MCF 10A (cell line): ENCODE results near the gene LIPT1. TPM values are rescaled to one million over a fixed set of nuclear protein-coding genes. Genes with fewer than 3 reads are reported as not detected.
"Not testable (repeated sequence)": the region's sequence is repeated elsewhere in the genome, so short reads cannot be mapped to it uniquely, and the experiment has no call there.

Experiments used
- BruUV-seq: library from RNA; stranded (reverse); fragments of 400-500 nt; replicated peaks from 2 replicates; lab custom pipeline; 2021; lab: Mats Ljungman, UMichigan
- CTCF ChIA-PET: fragments of 300-600 bp; sonication (Branson Sonifier 250); formaldehyde crosslinking; extraction: SDS; loops from one replicate; lab custom pipeline; 2021; ENCODE audit warnings: antibody characterized with exemption, inconsistent platforms; lab: Yijun Ruan, JAX
- POLR2A ChIA-PET: fragments of 300-600, 350-650 bp; sonication (Branson Sonifier 250); formaldehyde crosslinking; extraction: SDS; loops from one replicate; lab custom pipeline; 2020; ENCODE audit warnings: antibody characterized with exemption, inconsistent platforms; lab: Yijun Ruan, JAX
- DNase-seq: peaks from one replicate; pipeline ENCODE4 v3.0.0-alpha.2; 2018; ENCODE audit not compliant: unreplicated experiment
- H3K27ac Mint-ChIP-seq: one replicate; pipeline ENCODE4 v1.8.0; 2022; ENCODE audit warnings: mild to moderate bottlenecking, low read depth, mixed read lengths; ENCODE audit not compliant: unreplicated experiment
- H3K27me3 Mint-ChIP-seq: one replicate; pipeline ENCODE4 v1.8.0; 2022; ENCODE audit warnings: mixed read lengths; ENCODE audit not compliant: insufficient read depth, unreplicated experiment
- H3K36me3 Mint-ChIP-seq: one replicate; pipeline ENCODE4 v1.8.0; 2022; ENCODE audit warnings: mild to moderate bottlenecking, moderate library complexity, mixed read lengths; ENCODE audit not compliant: insufficient read depth, unreplicated experiment
- H3K4me1 Mint-ChIP-seq: one replicate; pipeline ENCODE4 v1.8.0; 2022; ENCODE audit warnings: mixed read lengths; ENCODE audit not compliant: insufficient read depth, unreplicated experiment
- H3K4me3 Mint-ChIP-seq: one replicate; pipeline ENCODE4 v1.8.0; 2022; ENCODE audit warnings: mild to moderate bottlenecking, moderate library complexity, mixed read lengths; ENCODE audit not compliant: unreplicated experiment
- H3K9me3 Mint-ChIP-seq: one replicate; pipeline ENCODE4 v1.8.0; 2022; ENCODE audit warnings: mixed read lengths; ENCODE audit not compliant: unreplicated experiment
- intact Hi-C: fragments of 100-400 bp; cut with micrococcal nuclease; formaldehyde crosslinking; loops from 2 replicates; pipeline ENCODE4 v1.14.1; 2022
- total RNA-seq: library from RNA; stranded (reverse); gene quantifications from 2 replicates; pipeline ENCODE4 v1.2.3, GENCODE V29; 2022
- TF ChIP-seq, protein P1 (sequence below): fragments of 200-600 bp; IDR thresholded peaks from one replicate; pipeline ENCODE4 v1.8.0; 2022; ENCODE audit warnings: antibody characterized with exemption, mild to moderate bottlenecking; ENCODE audit not compliant: unreplicated experiment

LIPT1 gene
- total RNA-seq, 1 experiment from 2014 or later = 13.1 TPM

DNA sequence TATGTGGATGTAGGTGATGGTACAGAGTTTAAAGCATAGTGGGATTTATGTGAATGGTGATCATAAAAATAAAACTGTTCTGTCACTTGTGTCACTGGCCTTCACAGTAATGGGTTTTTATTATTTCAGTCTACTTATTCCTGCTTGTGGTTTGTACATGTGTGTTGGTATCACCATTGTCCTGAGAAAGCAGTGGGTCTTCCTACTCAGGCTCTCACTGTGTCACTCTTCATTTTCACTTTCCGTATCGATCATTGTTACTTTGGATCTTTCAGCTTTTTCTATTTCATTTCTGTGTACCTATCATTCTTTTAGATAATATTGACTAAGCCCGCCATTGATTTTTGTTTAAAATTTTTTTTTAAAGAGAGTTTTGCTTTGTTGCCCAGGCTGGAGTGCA lies 33.6 kb downstream of the LIPT1 start:
- Mint-ChIP-seq H3K4me1 (peaks cover 6% of the 10 kb centered on the region), H3K27ac (no peak overlapping the region), H3K27me3 (no peaks in the 10 kb centered on the region), H3K9me3 (no peaks in the 10 kb centered on the region), H3K36me3 (peaks cover 60% of the 10 kb centered on the region), H3K4me3 (no peak overlapping the region)
- TF ChIP-seq, protein P1, sequence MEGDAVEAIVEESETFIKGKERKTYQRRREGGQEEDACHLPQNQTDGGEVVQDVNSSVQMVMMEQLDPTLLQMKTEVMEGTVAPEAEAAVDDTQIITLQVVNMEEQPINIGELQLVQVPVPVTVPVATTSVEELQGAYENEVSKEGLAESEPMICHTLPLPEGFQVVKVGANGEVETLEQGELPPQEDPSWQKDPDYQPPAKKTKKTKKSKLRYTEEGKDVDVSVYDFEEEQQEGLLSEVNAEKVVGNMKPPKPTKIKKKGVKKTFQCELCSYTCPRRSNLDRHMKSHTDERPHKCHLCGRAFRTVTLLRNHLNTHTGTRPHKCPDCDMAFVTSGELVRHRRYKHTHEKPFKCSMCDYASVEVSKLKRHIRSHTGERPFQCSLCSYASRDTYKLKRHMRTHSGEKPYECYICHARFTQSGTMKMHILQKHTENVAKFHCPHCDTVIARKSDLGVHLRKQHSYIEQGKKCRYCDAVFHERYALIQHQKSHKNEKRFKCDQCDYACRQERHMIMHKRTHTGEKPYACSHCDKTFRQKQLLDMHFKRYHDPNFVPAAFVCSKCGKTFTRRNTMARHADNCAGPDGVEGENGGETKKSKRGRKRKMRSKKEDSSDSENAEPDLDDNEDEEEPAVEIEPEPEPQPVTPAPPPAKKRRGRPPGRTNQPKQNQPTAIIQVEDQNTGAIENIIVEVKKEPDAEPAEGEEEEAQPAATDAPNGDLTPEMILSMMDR = no peak
- no peak for DNase-seq
- CTCF ChIA-PET = no interaction called here
- POLR2A ChIA-PET = interaction anchor here (3.1 kb wide), 1 partner anchor 148 kb away, joined by 14 read pairs; the partner anchor contains the start of genes EIF5B and TXNDC9
- intact Hi-C loops = no loop called here
- BruUV-seq = no TSS peak

DNA sequence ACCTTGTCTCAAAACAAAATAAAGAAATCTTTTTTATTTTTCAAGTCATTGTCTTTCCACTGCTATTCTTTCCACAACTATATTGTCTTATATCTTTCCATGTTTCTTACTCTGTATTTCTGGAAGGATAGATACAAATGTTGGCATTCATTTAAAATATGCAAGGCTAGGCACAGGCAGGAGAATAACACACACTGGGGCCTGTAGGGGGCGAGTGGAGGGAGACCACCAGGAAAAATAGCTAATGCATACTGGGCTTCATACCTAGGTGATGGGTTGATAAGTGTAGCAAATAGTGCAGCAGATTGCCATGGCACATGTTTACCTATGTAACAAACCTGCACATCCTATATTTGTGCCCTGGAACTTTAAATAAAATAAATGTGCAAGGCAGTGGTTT lies 35.8 kb downstream of the LIPT1 start:
- peaks cover 80% of the 10 kb centered on the region for H3K36me3 Mint-ChIP-seq
- no peak for DNase-seq
- POLR2A ChIA-PET = no interaction called here
- H3K27ac Mint-ChIP-seq = no peak overlapping the region
- CTCF ChIA-PET = no interaction called here
- no peak overlapping the region for H3K4me3 Mint-ChIP-seq
- intact Hi-C loops = no loop called here
- no peaks in the 10 kb centered on the region for H3K9me3 Mint-ChIP-seq
- no TSS peak for BruUV-seq
- TF ChIP-seq, protein P1 = no peak
- H3K27me3 Mint-ChIP-seq = no peaks in the 10 kb centered on the region
- H3K4me1 Mint-ChIP-seq = peaks cover 6% of the 10 kb centered on the region

DNA sequence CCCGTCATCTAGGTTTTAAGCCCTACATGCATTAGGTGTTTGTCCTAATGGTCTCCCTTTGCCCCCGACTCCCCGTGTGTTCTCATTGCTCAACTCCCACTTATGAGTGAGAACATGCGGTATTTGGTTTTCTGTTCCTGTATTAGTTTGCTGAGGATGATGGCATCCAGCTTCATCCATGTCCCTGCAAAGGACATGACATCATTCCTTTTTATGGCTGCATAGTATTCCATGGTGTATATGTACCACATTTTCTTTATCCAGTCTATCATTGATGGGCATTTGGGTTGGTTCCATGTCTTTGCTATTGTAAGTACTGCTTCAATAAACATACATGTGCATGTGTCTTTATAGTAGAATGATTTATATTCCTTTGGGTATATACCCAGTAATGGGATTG lies 37.6 kb downstream of the LIPT1 start:
- BruUV-seq, H3K27me3 Mint-ChIP-seq, DNase-seq, CTCF ChIA-PET, H3K27ac Mint-ChIP-seq, H3K9me3 Mint-ChIP-seq, H3K4me1 Mint-ChIP-seq, intact Hi-C loops, H3K4me3 Mint-ChIP-seq: not testable (repeated sequence)
- POLR2A ChIA-PET = interaction anchor here (2.0 kb wide), 1 partner anchor 143 kb away, joined by 6 read pairs; the partner anchor contains the start of gene TXNDC9
- peaks cover 89% of the 10 kb centered on the region for H3K36me3 Mint-ChIP-seq

DNA sequence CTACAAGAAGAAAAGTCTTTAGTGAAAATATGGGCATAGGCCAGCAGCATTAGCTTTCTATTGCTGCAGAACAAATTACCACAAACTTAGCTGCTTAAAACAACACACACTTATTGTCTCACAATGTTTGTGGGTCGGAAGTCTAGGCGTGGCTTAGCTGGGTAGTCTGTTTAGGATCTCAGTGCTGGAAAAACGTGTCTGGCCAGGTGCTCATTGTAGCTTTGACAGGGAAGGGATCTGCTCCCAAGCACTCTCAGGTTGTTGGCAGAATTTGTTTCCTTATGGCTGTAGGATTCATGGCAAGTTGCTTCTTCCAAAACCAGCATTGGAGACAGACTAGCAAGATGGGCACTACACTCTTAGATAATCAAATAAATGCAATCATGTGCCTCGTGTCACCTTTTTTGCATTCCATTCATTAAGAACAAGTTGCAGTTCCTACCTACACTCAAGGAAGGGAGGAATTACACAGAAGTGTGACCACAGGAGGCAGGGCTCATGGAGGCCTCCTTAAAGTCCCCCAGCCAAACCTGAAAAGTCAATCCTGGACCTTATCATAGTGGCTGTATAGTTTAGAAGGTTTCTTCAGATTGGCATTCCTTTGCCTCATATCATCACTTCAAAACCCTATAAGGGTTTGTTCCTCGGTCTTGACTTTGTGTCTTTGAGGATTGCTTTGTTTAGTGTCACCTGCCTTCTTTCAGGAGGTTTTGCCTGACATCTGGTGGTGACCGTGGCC lies 43.5 kb downstream of the LIPT1 start:
- no peak overlapping the region for H3K4me3 Mint-ChIP-seq

More for the DNA sequence above, 43.5 kb downstream of the LIPT1 start:
- no peaks in the 10 kb centered on the region for H3K27me3 Mint-ChIP-seq
- no peak overlapping the region for H3K27ac Mint-ChIP-seq
- peaks cover 49% of the 10 kb centered on the region for H3K36me3 Mint-ChIP-seq
- no peaks in the 10 kb centered on the region for H3K9me3 Mint-ChIP-seq
- CTCF ChIA-PET = interaction anchor here (1.0 kb wide), 1 partner anchor 113 kb away, joined by 3 read pairs; no protein-coding TSS in a partner anchor
- H3K4me1 Mint-ChIP-seq = no peaks in the 10 kb centered on the region
- TF ChIP-seq, protein P1 = no peak
- intact Hi-C loops = no loop called here
- no peak for DNase-seq
- POLR2A ChIA-PET = no interaction called here
- no TSS peak for BruUV-seq
